Activated T-helper 17 cell treated with anti-CD3 and anti-CD28 coated beads, Interleukin-2, amount 50 U/mL, for 72 hours (primary cell): ENCODE measurements around the gene COL27A1. TPM values are rescaled to one million over a fixed set of nuclear protein-coding genes. Genes with fewer than 3 reads are reported as not detected.
"Not testable (repeated sequence)": the region's sequence is repeated elsewhere in the genome, so short reads cannot be mapped to it uniquely, and the experiment has no call there.

Experiments used
- ATAC-seq: fragments of 150-1000 bp; cut with Tn5 transposase; replicated peaks from 2 replicates; pipeline ENCODE4 v1.10.0; 2021; ENCODE audit warnings: mild to moderate bottlenecking, moderate library complexity
- H3K27ac Mint-ChIP-seq: one replicate; pipeline ENCODE4 v1.8.0; 2022; ENCODE audit warnings: mixed read lengths
- H3K27me3 Mint-ChIP-seq: one replicate; pipeline ENCODE4 v1.8.0; 2022; ENCODE audit warnings: mixed read lengths
- H3K36me3 Mint-ChIP-seq: one replicate; pipeline ENCODE4 v1.8.0; 2022; ENCODE audit warnings: low read depth, mild to moderate bottlenecking, mixed read lengths
- H3K4me1 Mint-ChIP-seq: one replicate; pipeline ENCODE4 v1.8.0; 2022; ENCODE audit warnings: mixed read lengths
- H3K4me3 Mint-ChIP-seq: one replicate; pipeline ENCODE4 v1.8.0; 2022; ENCODE audit warnings: mild to moderate bottlenecking, mixed read lengths
- H3K9me3 Mint-ChIP-seq: one replicate; pipeline ENCODE4 v1.8.0; 2022; ENCODE audit warnings: mixed read lengths
- total RNA-seq, 2 donors: library from RNA; stranded (reverse); gene quantifications; one replicate each; pipeline ENCODE4 v1.2.3, GENCODE V29; 2022

The COL27A1 gene
- total RNA-seq, 2 donors from 2014 or later: 7.8 to 12.0 TPM

- not testable (repeated sequence) for H3K27ac Mint-ChIP-seq, H3K4me3 Mint-ChIP-seq, H3K4me1 Mint-ChIP-seq, H3K9me3 Mint-ChIP-seq, ATAC-seq, H3K36me3 Mint-ChIP-seq, H3K27me3 Mint-ChIP-seq
These were observed 173.1 kb downstream of the COL27A1 start for GRCh38 chr9:114328357-114328820.

- not testable (repeated sequence) for H3K27ac Mint-ChIP-seq, H3K4me3 Mint-ChIP-seq, ATAC-seq, H3K9me3 Mint-ChIP-seq, H3K4me1 Mint-ChIP-seq, H3K36me3 Mint-ChIP-seq, H3K27me3 Mint-ChIP-seq
These were observed 173.7 kb downstream of the COL27A1 start for GRCh38 chr9:114328937-114329624.

- H3K9me3 Mint-ChIP-seq, ATAC-seq, H3K4me3 Mint-ChIP-seq, H3K36me3 Mint-ChIP-seq, H3K4me1 Mint-ChIP-seq, H3K27me3 Mint-ChIP-seq: not testable (repeated sequence)
- peak within 1 kb of the TSS; percentile 38 for H3K27ac Mint-ChIP-seq
These were observed 174.3 kb downstream of the COL27A1 start, which contains the start of gene ORM2 for GRCh38 chr9:114329625-114330022. TSS of gene ORM2 (plus strand) at chr9:114329869. CDS start at chr9:114329905, 36 bp downstream.

GRCh38 chr9:114330636-114331035 is 175.3 kb downstream of the COL27A1 start:
- Mint-ChIP-seq H3K27ac (peak overlapping the region; percentile 38), H3K9me3 (no peaks in the 10 kb centered on the region), H3K27me3 (no peaks in the 10 kb centered on the region), H3K4me3 (no peak overlapping the region), H3K4me1 (no peaks in the 10 kb centered on the region), H3K36me3 (peaks cover 14% of the 10 kb centered on the region)
- no peak for ATAC-seq

GRCh38 chr9:114331229-114332195 is 176.2 kb downstream of the COL27A1 start:
- H3K27ac Mint-ChIP-seq: peak overlapping the region; percentile 38
- H3K27me3 Mint-ChIP-seq, H3K4me3 Mint-ChIP-seq, H3K9me3 Mint-ChIP-seq, H3K4me1 Mint-ChIP-seq: not testable (repeated sequence)
- ATAC-seq: peak; percentile 8
- peaks cover 22% of the 10 kb centered on the region for H3K36me3 Mint-ChIP-seq

- not testable (repeated sequence) for H3K4me1 Mint-ChIP-seq, H3K4me3 Mint-ChIP-seq, H3K9me3 Mint-ChIP-seq, H3K27me3 Mint-ChIP-seq
- ATAC-seq: peak; percentile 19
- H3K27ac Mint-ChIP-seq: peak overlapping the region; percentile 72
- peaks cover 33% of the 10 kb centered on the region for H3K36me3 Mint-ChIP-seq
These were observed 177.2 kb downstream of the COL27A1 start for GRCh38 chr9:114332474-114333040.

- not testable (repeated sequence) for H3K27ac Mint-ChIP-seq, H3K9me3 Mint-ChIP-seq, ATAC-seq, H3K4me3 Mint-ChIP-seq, H3K4me1 Mint-ChIP-seq, H3K27me3 Mint-ChIP-seq
- peaks cover 44% of the 10 kb centered on the region for H3K36me3 Mint-ChIP-seq
These were observed 178.4 kb downstream of the COL27A1 start for GRCh38 chr9:114333718-114334117.

- no peak for ATAC-seq
- H3K4me1 Mint-ChIP-seq: no peaks in the 10 kb centered on the region
- no peaks in the 10 kb centered on the region for H3K27me3 Mint-ChIP-seq
- H3K9me3 Mint-ChIP-seq: no peaks in the 10 kb centered on the region
- peaks cover 52% of the 10 kb centered on the region for H3K36me3 Mint-ChIP-seq
- no peak overlapping the region for H3K4me3 Mint-ChIP-seq
- no peak overlapping the region for H3K27ac Mint-ChIP-seq
These were observed 179.2 kb downstream of the COL27A1 start for GRCh38 chr9:114334490-114334889.

- Mint-ChIP-seq H3K9me3 (no peaks in the 10 kb centered on the region), H3K27ac (peak overlapping the region; percentile 52), H3K4me1 (no peaks in the 10 kb centered on the region), H3K4me3 (no peak overlapping the region), H3K27me3 (no peaks in the 10 kb centered on the region), H3K36me3 (peaks cover 65% of the 10 kb centered on the region)
- no peak for ATAC-seq
These were observed 180.4 kb downstream of the COL27A1 start for GRCh38 chr9:114335745-114336144.

- peak overlapping the region; percentile 52 for H3K27ac Mint-ChIP-seq
These were observed 180.8 kb downstream of the COL27A1 start for GRCh38 chr9:114336157-114336556.

GRCh38 chr9:114336699-114337395 is 181.5 kb downstream of the COL27A1 start:
- Mint-ChIP-seq H3K4me1 (peaks cover 5% of the 10 kb centered on the region), H3K36me3 (peaks cover 76% of the 10 kb centered on the region), H3K9me3 (no peaks in the 10 kb centered on the region), H3K27ac (peak overlapping the region; percentile 52), H3K4me3 (no peak overlapping the region), H3K27me3 (no peaks in the 10 kb centered on the region)
- no peak for ATAC-seq

More at GRCh38 chr9:114336157-114336556, 180.8 kb downstream of the COL27A1 start:
- Mint-ChIP-seq H3K36me3 (peaks cover 69% of the 10 kb centered on the region), H3K4me1 (peaks cover under 1% of the 10 kb centered on the region), H3K9me3 (no peaks in the 10 kb centered on the region), H3K27me3 (no peaks in the 10 kb centered on the region), H3K4me3 (no peak overlapping the region)
- ATAC-seq: no peak

GRCh38 chr9:114338187-114338586 is 182.8 kb downstream of the COL27A1 start:
- ATAC-seq: no peak
- H3K9me3 Mint-ChIP-seq: no peaks in the 10 kb centered on the region
- H3K27me3 Mint-ChIP-seq: no peaks in the 10 kb centered on the region
- no peak overlapping the region for H3K4me3 Mint-ChIP-seq
- peaks cover 5% of the 10 kb centered on the region for H3K4me1 Mint-ChIP-seq
- peaks cover 89% of the 10 kb centered on the region for H3K36me3 Mint-ChIP-seq
- H3K27ac Mint-ChIP-seq: peak overlapping the region; percentile 14

GRCh38 chr9:114339130-114339908 is 184.0 kb downstream of the COL27A1 start:
- Mint-ChIP-seq H3K27me3 (no peaks in the 10 kb centered on the region), H3K4me1 (peaks cover 10% of the 10 kb centered on the region), H3K9me3 (no peaks in the 10 kb centered on the region), H3K36me3 (peaks cover 100% of the 10 kb centered on the region), H3K4me3 (no peak overlapping the region), H3K27ac (peak overlapping the region; percentile 61)
- peak; percentile 73 for ATAC-seq
